ENCODE measurements around the gene SLC7A5.
"Not testable (repeated sequence)": the region's sequence is repeated elsewhere in the genome, so short reads cannot be mapped to it uniquely, and the experiment has no call there.

Gene SLC7A5

DNA sequence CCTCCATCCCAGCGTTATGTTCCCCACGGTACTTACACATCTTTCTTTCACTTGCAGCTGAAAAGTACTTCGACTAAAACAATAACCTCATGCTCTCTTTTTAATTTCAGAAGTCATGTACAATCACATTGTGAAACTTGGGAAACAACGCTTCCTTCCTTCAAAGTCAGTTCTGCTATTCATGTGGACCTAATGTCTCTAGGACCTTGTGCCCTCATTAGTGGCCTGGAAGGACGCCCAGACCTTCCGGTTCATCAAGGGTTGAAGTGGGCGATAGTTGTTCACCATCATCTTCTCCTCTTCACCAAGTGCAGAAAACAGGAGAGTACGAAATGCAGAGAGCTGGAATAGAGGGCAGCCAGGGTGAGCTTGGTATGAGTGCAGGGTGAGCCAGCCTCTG is 18.6 kb upstream of the SLC7A5 start:
- not testable (repeated sequence) for DNase-seq (ENCODE audit: low spot score)

DNA sequence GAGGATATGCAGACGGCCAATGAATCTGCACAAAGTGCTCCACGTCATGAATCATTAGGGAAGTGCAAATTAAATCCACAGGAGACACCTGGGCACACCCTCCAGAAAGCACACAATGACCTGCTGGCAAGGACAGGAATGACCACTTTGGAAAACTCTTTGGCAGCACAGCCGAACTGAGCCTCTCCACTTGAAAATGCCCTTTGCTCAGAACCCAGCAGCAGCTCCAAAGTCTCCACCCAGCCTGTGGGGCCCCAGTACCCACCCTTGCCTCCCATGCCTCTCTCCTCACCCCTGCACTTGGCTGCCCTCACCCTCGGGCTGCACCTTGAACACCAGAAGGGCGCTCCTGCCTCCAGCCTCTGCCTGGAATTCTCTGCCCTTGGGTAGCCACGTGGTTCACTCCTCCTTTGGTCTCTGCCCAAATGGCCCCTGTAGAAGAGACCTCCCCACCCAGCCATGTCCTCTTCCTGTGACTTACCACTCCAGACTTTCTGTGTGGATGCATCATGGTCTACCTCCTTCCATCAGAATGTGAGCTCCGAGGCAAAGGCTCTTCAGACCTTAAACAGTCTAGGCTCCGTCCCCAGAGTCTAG is 16.2 kb upstream of the SLC7A5 start:
- not testable (repeated sequence) for DNase-seq (ENCODE audit: low spot score)

DNA sequence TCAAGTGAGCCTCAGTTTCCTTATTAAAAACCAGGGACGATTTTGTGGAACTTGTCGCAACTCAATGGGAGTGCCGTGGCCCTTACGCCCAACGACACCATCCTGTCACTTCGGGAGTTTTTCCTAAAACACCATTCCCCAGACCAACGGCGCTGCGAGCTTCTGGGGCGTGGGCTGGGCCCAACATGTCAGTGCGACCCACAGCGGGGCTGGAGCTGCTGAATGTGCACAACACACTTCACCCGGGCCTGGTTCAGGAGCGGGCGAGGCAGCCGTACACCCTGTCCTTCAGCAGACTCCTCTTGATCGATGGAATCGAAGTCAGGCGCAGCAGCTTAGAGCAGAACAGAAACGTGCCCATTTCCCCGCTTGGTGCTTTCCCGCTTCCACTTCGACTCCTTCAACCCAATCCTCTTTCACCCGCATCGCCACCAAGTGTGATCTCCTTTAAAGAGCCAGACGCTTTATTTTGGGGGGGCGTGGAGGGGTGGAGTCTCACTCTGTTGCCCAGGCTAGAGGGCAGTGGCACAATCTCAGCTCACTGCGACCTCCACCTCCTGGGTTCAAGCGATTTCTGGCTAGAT is 13.2 kb upstream of the SLC7A5 start:
- no peak for DNase-seq (ENCODE audit: low spot score)

DNA sequence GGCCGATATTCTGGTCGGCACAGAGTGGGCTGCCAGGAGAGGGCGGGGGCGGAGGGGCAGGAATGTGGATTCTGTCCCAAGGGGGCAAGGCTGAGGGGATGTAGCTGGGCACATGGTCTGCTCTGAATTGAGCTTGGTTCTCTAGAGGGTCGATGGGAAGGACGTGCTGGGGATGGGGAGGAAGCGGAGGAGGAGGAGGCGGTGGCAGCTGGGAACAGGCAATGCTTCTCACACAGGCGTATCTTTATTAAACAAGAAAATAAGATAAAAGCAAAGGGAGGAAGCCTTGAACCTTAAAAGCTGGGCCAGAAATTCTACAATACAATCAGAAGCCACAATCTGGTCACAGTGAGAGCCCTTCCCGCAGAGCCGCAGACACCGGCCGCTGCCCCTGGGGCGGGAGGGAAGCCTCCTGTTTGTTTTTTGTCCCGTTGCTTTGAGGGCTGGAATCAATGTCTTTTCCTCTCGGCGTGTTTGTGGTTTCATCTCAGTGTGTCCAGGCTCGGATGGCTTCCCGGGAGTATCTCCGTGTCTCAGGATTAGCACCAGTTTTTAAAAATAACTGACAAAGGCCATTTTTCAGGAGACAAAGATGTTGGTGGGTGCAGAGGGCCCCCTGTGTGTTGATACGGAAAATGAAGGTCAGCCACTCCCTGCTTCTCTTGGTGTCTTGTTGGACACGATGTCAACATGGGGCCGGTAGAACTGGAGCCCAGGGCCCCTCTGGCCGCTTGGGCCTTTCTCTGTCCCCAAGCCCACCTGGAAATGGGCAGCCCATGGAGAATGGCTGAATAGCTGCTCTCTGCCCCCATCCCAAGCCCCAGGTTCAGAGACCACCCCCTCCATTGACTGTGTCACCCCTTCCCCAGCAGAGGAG is 12.3 kb upstream of the SLC7A5 start:
- no peak for DNase-seq (ENCODE audit: low spot score)

DNA sequence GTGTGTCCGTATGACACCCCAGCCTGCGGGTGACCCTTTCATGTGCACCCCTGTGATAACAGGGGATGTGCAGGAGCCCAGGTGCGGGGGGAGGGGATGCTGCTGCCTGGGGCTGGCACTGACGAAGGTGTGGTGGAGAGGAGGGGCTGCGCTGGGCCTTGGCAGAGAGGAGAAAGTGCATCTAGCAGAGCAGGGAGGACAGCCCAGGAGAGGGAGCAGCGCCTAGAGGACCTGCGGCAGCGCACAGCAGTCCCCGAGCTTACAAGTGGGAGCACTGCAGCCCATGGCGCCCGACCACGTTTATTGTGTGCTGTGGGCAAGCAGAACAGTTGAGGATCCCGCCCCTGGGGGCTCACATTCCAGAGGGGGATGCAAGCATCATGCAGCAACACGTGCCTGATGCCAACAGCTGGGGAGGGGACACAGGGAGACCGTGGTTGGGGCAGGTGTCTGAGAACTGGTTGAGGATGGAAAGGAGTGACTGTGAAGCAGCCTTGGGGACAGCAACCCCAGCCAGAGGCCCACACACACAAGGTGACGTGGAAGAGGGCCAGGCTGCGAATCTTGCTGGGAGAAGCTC is 10.9 kb upstream of the SLC7A5 start:
- no peak for DNase-seq (ENCODE audit: low spot score)

DNA sequence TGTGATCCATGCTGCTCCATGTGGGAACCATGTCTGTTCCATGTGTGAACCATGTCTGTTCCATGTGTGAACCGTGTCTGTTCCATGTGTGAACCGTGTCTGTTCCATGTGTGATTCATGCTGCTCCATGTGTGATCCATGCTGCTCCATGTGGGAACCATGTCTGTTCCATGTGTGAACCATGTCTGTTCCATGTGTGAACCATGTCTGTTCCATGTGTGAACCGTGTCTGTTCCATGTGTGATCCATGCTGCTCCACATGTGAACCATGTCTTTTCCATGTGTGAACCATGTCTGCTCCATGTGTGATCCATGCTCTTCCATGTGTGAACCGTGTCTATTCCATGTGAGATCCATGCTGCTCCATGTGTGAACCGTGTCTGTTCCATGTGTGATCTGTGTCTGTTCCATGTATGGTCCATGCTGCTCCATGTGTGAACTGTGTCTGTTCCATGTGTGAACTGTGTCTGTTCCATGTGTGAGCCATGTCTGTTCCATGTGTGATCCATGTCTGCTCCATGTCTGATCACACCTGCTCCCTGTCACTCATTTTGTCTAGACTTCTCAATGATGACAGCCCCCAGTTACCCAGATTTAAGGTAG is 10.2 kb upstream of the SLC7A5 start:
- not testable (repeated sequence) for DNase-seq (ENCODE audit: low spot score)

DNA sequence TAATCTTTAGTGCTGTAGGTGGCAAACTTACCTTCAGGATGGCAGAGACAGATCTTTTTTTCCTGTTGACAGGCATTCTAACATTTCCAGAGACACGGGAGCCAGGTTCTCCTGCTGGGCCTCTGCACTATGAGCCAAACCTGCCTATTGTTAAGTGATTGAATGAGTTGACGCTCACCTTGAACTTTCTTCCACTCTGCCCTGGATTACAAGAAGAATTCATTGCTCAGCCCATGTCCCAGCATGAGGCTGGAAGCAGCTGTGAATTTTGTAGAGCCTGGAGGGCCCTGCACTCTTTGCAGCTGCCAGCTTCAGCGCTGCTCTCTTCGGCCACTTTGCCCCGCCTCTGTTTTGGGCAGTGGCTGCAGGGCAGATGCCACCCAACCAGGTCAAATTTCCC is 9.4 kb upstream of the SLC7A5 start:
- no peak for DNase-seq (ENCODE audit: low spot score)

DNA sequence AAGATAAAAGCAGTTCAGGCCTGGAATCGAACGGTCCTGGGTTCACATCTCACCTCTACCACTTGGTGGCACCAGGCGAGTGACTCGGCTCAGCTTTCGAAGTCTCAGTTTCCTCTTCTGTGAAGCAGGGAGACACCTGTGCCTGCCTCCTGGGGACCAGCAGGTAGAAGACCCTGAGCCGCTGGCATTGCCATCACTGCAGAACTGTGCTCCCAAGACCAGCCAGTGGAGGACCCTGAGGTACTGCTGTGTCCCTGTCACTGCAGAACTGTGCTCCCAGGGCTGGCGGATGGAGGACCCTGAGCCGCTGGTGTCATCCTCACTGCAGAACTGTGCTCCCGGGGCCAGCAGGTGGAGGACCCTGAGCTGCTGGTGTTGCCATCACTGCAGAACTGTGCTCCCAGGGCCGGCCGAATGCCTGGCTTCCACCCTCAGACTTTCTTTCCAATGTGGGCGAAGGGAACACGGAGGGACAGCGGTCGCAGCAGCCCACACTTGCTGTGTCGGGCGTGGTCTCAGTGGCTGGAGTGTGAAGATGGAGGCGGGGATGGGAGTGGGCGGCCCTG is 8.7 kb upstream of the SLC7A5 start:
- no peak for DNase-seq (ENCODE audit: low spot score)

DNA sequence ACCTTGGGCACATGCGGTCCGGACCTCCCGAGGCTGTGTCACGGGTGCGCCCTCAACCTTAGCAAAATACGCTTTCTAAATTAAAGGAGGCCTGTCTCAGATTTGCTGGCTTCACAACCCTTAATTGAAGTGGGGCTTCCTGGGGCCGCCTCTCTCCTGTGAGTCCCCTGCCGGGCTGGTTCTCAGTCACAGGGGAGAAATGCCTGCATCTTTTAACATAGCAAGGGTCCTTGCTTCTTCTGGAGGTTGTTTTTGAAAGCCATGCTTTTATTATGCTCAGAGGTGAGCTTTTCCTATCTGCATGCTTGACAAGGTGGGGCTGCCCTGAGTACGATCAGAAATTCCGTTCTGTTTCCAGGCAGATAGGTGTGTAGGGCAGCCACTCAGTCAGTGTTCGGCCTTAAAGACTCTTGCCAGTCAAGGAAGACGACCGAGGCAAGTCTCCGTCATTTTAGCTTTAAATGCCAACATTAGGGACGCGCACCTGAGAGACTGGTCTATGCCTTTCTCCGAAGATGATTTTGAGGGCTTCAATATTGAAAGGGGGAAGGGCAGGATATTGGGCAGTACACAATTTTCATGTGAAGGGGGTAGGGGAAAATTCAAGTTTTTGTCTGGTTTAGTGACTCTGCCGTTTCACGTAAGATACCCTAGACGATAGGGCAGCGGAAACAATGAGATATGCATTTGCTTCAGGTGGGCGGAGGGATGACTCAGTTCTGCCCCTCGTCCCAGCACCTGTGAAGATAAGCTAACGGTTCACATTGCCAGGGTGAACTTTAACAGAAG is 5.5 kb upstream of the SLC7A5 start:
- no peak for DNase-seq (ENCODE audit: low spot score)

DNA sequence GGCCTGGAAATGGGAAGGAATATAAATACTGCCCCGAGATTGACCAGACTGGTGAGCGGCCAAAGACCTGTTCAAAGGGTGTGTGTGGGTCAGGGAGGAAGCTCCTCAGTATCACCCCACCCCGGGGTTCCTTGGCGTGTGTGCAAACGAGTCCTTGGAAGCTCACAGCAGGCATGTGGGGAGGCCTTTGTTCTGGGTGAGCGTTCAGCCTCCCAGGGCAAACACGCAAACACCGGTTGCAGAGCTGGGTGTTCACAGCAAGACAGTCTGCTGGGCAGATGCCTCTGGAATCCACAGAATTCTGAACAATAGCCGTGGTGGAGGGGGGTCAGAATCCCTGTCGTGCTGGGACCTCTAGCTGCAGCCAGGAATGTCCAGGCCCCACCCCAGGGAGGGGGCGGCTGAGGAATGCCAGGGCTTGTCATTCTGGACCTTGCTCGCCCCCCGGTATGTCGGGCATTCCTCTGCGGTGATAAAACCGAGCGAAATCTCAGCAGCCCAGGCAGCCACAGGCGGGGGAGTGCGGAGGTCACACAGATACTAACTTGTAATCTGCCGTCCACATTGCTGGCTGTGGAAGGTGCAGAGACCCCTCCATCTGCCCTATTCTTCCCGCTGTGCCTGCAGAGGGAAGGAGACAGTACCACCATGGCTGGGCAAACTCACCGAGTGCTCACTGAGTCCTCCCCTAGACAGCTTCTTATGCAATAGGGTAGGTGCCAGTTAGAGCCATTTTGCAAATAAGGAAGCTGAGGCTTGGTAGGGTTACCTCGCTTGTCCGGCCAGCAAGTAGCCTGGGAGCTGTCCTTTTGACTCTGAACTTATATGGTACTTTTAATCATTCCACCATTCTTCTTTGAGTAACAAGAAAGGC is 1.3 kb upstream of the SLC7A5 start:
- DNase-seq (ENCODE audit: low spot score), result peak; percentile 16

DNA sequence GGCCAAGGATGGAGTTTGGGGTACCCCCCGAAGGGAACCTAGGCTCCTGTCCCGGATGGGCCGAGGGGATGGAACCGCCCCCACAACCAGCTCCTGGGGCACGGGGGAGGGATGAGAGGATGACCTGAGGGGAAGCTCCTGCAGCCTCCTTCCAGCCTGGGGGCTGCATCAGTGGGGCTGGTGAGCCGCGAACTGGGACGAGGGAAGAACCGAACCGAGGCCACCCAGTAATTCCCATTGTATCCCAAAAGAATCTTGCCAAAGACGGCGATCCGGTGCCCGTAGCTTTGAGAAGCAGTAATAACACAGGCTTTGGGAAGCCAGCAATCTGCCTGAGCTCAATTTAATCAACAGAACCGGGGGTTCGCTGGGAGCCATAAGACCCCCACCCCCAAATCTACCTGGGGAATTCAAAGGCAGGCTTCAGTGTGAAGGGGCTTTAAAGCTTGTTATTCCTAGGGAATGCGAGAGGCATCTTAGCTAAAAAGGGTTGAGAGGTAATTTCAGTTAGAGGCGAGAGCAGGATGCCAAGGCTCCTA is 641 bp upstream of the SLC7A5 start:
- peak; percentile 12 for DNase-seq (ENCODE audit: low spot score)

DNA sequence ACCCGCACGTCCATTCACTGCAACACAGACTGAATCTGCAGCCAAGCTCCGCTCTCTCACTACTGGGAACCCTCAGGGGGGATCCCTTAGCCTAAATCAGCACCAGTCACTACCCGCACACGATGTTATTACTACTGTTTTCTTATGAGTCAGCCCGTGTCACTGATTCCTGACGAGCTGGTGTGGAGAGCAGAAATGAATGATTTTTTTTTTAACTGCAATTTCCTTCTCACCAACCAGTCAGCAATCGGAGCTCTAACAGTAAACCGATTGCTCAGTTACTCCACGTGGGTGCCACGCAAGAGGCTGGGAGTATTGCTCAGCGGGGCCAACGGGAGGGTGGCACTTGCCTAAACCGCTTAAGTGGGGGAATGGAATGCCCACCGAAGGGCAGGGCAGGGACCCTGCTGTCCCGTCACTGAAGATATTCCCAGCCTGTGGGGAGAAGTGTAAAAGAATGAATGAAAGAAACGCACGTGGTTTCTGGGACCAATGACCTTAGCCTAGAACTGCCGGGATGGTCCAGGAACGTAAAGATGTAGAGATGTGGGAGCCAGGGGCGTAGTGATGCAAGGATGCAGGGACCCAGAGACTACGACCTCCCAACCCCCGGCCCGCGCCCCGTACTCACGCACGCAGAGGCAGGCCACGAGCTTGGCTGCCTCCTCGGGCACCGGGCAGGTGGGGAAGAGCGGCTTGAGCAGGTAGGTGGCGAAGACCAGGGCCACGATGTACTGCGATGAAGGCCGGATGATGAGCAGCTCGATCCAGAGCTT is 865 bp downstream of the SLC7A5 start:
- peak; percentile 69 for DNase-seq (ENCODE audit: low spot score)

DNA sequence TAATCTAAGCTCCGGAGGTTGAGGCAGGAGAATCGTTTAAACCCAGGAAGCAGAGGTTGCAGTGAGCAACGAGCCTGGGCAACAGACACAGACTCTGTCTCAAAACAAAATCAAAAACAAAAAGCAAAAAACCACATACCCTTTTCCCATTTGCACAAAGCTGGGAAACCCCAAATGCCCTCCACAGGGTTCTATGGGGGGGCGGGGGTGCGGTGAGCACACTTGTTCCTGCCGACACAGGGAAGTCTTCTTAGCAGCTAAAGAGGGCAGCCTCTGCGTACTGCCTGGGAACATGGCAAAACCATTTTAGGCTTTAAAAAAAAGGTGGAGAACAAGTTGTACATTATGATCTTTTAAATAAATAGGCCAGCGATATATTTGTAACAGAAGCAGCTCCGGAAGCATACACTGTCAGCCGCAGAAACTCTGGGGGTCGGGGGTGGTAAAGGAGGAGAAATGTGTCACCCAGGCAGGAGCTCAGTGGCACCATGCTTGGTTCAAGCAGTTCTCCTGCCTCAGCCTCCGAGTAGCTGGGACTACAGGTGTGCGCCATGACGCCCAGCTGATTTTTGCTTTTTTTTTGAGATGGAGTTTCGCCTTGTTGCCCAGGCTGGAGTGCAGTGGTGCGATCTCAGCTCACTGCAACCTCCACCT is 3.3 kb downstream of the SLC7A5 start:
- DNase-seq (ENCODE audit: low spot score), result peak; percentile 23

DNA sequence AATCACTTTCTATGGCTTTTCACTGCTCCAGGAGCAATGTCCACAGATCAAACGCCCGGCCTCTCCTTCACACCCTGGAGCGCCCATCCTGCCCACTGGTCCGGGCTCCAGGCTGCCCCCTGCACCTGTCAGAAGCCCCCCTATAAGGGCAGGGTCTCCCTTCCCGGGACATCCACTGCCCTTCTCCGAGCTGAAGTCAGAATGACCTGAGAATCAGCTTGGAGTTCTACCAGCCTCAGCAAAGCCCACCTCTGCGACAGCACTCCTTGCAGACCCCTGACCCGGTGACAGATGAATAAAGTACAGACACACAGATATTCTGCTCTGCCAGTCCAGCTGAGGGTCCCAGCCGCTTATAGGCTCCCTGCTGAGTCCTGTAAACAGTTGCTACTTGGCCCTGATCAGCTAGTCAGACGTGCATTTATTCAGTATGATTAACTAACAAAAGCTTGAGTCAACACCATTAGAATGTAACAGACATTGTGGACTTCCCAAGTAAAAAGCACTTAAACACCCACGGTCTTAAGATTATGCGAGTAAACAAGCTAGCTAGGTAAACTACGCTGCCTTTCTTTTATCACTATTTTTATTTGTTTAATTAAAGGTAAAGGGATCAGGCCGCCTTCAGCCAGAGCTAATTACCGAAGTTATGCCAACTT is 4.8 kb downstream of the SLC7A5 start:
- peak; percentile 26 for DNase-seq (ENCODE audit: low spot score)

DNA sequence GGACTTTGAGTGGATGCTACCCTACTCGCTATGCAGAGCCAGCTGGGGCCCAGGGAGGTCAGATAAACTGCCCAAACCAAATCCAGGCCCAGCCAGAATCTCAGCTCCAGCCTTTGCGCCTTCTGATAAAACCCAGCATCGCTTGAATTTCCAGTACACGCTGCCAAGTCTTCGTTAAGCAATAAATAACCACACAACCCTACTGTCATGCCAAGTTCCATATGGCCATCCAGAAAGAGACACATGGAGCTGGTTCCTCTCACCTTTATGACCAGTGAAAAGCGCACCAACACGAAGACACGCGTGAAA is 6.0 kb downstream of the SLC7A5 start:
- peak; percentile 65 for DNase-seq (ENCODE audit: low spot score)

DNA sequence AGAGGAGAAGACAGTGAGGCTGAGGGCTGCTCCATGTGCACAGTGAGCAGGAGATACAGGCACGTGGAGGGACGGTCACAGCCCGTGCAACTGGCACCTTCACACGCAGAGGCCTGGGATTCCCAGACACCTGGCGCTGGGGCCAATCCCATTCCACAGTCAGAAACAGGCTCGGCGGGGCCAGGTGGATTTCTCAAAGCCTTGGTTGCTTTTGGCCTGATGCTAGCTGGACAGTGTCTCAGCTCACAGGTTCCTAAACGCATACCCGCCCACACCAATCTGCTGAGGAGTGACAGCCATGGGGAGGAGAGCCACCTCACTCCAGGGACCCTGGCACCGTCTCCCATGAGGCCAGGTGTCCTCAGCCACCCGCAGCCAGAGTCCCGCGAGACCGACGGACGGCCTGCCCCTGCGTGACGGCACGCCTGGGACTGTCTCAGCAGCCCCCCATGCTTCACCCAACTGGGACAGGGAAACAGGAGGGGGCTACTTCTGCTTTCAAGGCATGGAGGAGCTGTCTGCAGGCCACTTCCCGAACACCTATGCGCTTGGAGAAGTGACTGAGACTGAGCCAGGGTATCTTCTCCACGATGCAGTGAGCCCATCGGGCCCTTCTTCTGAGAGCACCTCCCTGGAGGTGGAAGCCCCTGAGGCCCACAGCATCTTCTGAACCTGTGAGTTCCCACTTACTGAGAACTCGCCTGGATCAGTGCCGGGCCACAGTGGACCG is 6.5 kb downstream of the SLC7A5 start:
- DNase-seq (ENCODE audit: low spot score), result peak; percentile 31

DNA sequence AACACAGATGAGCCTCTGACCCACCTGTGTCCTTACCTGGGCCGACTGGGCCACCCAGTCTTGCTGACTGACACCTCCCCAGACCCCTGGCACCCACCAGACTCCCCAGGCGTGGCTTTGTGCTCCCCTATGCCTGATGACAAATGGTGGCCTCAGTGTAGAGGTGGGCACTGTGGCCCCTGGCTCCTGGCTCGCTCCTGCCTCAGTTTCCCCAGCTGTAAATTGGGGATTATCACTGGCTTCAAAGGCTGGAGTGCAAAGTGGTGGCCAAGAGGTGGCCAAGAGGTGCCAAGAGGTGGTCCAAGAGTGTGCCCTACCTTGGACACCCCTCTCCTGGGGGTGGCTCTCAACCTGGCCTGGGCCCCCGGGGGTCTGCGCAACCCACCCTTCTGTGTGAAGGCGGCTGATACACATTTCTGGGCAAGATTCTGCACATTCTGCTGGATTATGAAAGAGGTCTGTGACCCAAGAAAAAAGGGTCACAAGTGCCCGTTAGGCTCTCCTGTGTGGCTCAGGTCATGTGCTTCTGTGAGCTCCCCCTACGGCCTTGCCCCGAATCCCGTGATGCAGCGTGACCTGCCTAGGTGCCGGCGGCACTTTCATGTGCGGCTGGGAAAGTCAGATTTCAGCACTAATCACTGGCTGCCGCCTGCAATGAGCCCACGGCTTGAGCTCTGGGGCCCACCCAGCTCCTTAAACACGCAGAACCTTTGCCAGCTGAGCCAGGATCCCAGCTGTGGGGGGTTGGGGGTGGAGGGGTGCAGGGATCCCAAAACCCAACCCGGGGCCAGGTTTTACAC is 7.8 kb downstream of the SLC7A5 start:
- DNase-seq (ENCODE audit: low spot score), result peak; percentile 40
